ENCODE data around the gene AGXT. TPM values are rescaled to one million over a fixed set of nuclear protein-coding genes. Genes with fewer than 3 reads are reported as not detected.

The AGXT gene
- total RNA-seq, 1 experiment from 2014 or later, result 0.34 TPM

DNA sequence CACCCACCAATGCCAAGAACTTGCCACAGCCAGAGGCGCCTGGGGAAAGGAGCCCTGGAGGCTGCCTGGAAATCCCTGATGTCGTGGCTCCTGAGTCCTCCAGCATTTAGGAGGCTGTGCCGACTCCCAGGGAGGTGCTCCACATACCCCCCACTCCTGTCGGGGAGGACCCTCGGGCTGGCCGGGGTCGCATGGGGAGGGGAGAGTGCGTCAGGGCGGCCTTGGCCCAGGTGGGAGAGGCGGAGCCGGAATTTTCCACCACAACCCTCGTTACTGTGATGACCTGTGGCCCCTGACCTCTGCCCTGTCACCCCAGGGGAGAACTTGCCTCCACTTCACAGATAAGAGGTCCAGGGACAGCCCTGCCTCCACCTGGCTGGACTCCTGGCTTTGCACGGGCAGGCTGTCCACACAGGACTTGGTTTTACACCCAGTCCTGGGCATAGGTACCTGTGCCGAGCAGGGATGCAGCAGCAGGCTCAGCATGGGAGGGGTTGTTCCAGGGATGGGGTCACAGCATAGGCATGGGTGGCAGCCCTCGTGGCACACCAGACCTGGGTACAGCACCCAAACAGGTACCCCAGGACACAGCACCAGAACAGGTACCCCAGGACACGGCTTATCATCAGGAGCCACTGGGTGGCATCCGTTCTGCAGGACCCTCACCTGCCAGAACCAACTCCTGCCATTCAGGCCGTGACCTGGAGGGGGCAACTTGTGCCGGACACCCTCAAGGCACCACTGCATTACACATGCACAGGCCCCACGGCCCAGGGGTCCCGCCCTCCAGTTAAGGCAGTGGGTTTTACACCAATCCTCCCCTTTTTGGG, 12.3 kb upstream of the AGXT start:
- Histone ChIP-seq H3K4me2 (ENCODE audit: low read length) (no peak overlapping the region), H2AFZ (ENCODE audit: low read depth, low read length, poor library complexity, severe bottlenecking) (no peak overlapping the region), H3K79me2 (ENCODE audit: insufficient read depth, low read length) (no peaks in the 10 kb centered on the region), H3K4me1 (ENCODE audit: control insufficient read depth in 1 of 2, insufficient read depth in 2 of 2, low read length in 2 of 2) (no peaks in the 10 kb centered on the region), H3K4me3 (replicated peaks in 1 of 2; ENCODE audit: low read depth in 1 of 2, low read length in 2 of 2) (no peak overlapping the region), H3K27me3 (ENCODE audit: insufficient read depth, low read length) (no peaks in the 10 kb centered on the region), H3K9me2 (ENCODE audit: insufficient read depth) (no peaks in the 10 kb centered on the region), H3K27ac (ENCODE audit: low read depth, low read length) (no peak overlapping the region), H3K9ac (ENCODE audit: low read length) (no peak overlapping the region), H3K36me3 (ENCODE audit: control insufficient read depth in 1 of 2, insufficient read depth in 2 of 2, low read length in 2 of 2) (no peaks in the 10 kb centered on the region), H3K9me3 (ENCODE audit: control insufficient read depth in 1 of 2, insufficient read depth in 1 of 2, low read depth in 1 of 2, low read length in 2 of 2) (no peaks in the 10 kb centered on the region; a peak in 2 of 4 replicates), H4K20me1 (ENCODE audit: insufficient read depth) (no peaks in the 10 kb centered on the region)
- intact Hi-C loops (cut with micrococcal nuclease), result loop anchor here (10.0 kb wide), 1 partner anchor 218 kb away; no protein-coding TSS in a partner anchor
- no TSS peak for BruUV-seq (replicated peaks)
- TF ChIP-seq FOSL1 (IDR thresholded peaks at IDR 0.05; ENCODE audit: low read depth) (no peak), EGR1 (IDR thresholded peaks at IDR 0.05; ENCODE audit: low read depth) (no peak), RAD21 (IDR thresholded peaks at IDR 0.05; ENCODE audit: low read depth) (peak; percentile 52), EZH2phosphoT487 (IDR thresholded peaks at IDR 0.05; ENCODE audit: borderline replicate concordance) (no peak), ZFX (IDR thresholded peaks at IDR 0.05) (no peak), CTCF (IDR thresholded peaks at IDR 0.05 in 2 of 3, conservative IDR thresholded peaks at IDR 0.05 in 1 of 3; ENCODE audit: borderline replicate concordance in 1 of 3, insufficient read depth in 1 of 3, low read depth in 2 of 3, low read length in 2 of 3) (peak; percentile 39 to 81 (median 40))
- TF ChIP-seq, protein P1, sequence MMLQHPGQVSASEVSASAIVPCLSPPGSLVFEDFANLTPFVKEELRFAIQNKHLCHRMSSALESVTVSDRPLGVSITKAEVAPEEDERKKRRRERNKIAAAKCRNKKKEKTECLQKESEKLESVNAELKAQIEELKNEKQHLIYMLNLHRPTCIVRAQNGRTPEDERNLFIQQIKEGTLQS (IDR thresholded peaks at IDR 0.05), result no peak
- ChIA-PET POLR2A (no interaction called here), CTCF (no interaction called here), RAD21 (ENCODE audit: low non-redundant PET in 1 of 2, low total read pairs in 2 of 2, uncharacterized antibody in 2 of 2, unreplicated experiment in 2 of 2) (no interaction called here)
- DNase-seq (ENCODE audit: low read depth, low spot score), result peak; percentile 10
- ATAC-seq, result peak; percentile 90
